Measurements from ENCODE around the gene LEPR.

LEPR gene

GRCh38 chr1:65469126-65469888 is 48.8 kb downstream of the LEPR start:
- Histone ChIP-seq H3K4me3 (ENCODE audit: insufficient read depth, low read depth, low read length, poor library complexity, severe bottlenecking) (no peak overlapping the region), H3K9me3 (ENCODE audit: control insufficient read depth, low read length) (no peaks in the 10 kb centered on the region), H3K36me3 (ENCODE audit: control insufficient read depth, insufficient read depth, low read length) (no peaks in the 10 kb centered on the region), H3K27ac (ENCODE audit: insufficient read depth, low read length, poor library complexity, severe bottlenecking) (no peak overlapping the region), H3K27me3 (replicated peaks; ENCODE audit: control insufficient read depth, insufficient read depth, low read length, poor library complexity, severe bottlenecking) (no peaks in the 10 kb centered on the region), H3K4me1 (ENCODE audit: control insufficient read depth, insufficient read depth, low read length, poor library complexity, severe bottlenecking) (no peaks in the 10 kb centered on the region)
- DNase-seq = no peak

GRCh38 chr1:65469889-65470340 is 49.4 kb downstream of the LEPR start:
- Histone ChIP-seq H3K36me3 (ENCODE audit: control insufficient read depth, insufficient read depth, low read length) (no peaks in the 10 kb centered on the region), H3K27me3 (replicated peaks; ENCODE audit: control insufficient read depth, insufficient read depth, low read length, poor library complexity, severe bottlenecking) (no peaks in the 10 kb centered on the region), H3K4me1 (ENCODE audit: control insufficient read depth, insufficient read depth, low read length, poor library complexity, severe bottlenecking) (no peaks in the 10 kb centered on the region), H3K9me3 (ENCODE audit: control insufficient read depth, low read length) (no peaks in the 10 kb centered on the region), H3K4me3 (ENCODE audit: insufficient read depth, low read depth, low read length, poor library complexity, severe bottlenecking) (no peak overlapping the region), H3K27ac (ENCODE audit: insufficient read depth, low read length, poor library complexity, severe bottlenecking) (no peak overlapping the region)
- DNase-seq = no peak
